ENCODE data around the gene RBMS3.

- TF ChIP-seq CTCF (IDR thresholded peaks at IDR 0.05) (no peak), POLR2A (IDR thresholded peaks at IDR 0.05) (no peak)
Observed at GRCh38 chr3:29552051-29552450, 271.2 kb downstream of the RBMS3 start.
